DND-41 (cell line): ENCODE results near the gene TMEM203.
A peak's percentile ranks its signal among the peaks of the same experiment; 100 is the strongest.

Experiments
- CTCF ChIP-seq: IDR thresholded peaks from 2 replicates; pipeline ENCODE4 v1.5.1; 2012; ENCODE audit warnings: borderline replicate concordance, low read length, moderate library complexity, mild to moderate bottlenecking; ENCODE audit not compliant: poor library complexity, severe bottlenecking; ENCODE audit errors: extremely low read depth
- EZH2 ChIP-seq: IDR thresholded peaks from 3 replicates; pipeline ENCODE4 v1.6.1; 2012; ENCODE audit warnings: borderline replicate concordance, low read depth, mild to moderate bottlenecking, moderate library complexity, low read length, inconsistent platforms; ENCODE audit not compliant: severe bottlenecking

GRCh38 chr9:137236238-137236935 is 30.9 kb upstream of the TMEM203 start:
- TF ChIP-seq CTCF (peak; percentile 98), EZH2 (no peak)
